ENCODE measurements around the gene SPEF1.
"Not testable (repeated sequence)": the region's sequence is repeated elsewhere in the genome, so short reads cannot be mapped to it uniquely, and the experiment has no call there.

The SPEF1 gene

DNA sequence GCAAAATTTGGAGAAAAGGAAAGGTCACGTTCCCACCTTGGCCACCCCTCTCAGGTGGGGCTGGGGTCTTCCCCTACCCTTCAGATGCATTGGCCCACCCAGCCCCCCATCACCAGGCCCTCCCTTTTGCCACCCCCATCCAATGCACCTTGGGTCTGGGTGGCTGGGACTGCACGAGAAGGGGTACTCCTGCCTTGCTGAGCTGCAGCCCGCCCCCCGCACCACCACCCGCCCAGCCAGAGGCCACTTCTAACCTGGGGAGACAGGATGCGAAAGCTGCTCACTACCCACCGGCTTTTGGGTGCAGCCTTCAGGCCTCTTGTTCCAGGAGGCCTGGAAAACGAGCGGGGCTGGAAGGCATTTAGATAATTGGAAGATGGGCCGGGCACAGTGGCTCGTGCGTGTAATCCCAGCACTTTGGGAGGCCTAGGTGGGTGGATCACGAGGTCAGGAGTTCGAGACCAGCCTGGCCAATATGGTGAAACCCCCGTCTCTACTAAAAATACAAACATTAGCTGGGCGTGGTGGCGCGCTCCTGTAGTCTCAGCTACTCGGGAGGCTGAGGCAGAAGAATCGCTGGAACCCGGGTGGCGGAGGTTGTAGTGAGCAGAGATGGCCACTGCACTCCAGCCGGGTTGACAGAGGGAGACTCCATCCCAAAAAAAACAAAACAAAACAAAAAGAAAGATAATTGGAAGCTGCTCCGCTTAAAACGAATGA lies 13.6 kb upstream of the SPEF1 start:
- no peak for FAIRE-seq
- TF ChIP-seq POU2F2 (IDR thresholded peaks at IDR 0.05; ENCODE audit: low read depth, low read length), result no peak
- TF ChIP-seq TAF1 (IDR thresholded peaks at IDR 0.05; ENCODE audit: low read depth, low read length), result no peak
- no peak for TF ChIP-seq PAX5 (IDR thresholded peaks at IDR 0.05; ENCODE audit: insufficient read depth, low read length, severe bottlenecking)
- no peak for TF ChIP-seq SPI1 (IDR thresholded peaks at IDR 0.05; ENCODE audit: low read depth, low read length)
- no peak for TF ChIP-seq POLR2AphosphoS5 (IDR thresholded peaks at IDR 0.05; ENCODE audit: low read depth, low read length)
- no peak for TF ChIP-seq POLR2A (IDR thresholded peaks at IDR 0.05; ENCODE audit: low read depth, low read length)
- no peak for DNase-seq (ENCODE audit: insufficient read length, low spot score)

- FAIRE-seq; DNase-seq (ENCODE audit: insufficient read length, low spot score): not testable (repeated sequence)
Observed at GRCh38 chr20:3794168-3794567, 12.9 kb upstream of the SPEF1 start.

DNA sequence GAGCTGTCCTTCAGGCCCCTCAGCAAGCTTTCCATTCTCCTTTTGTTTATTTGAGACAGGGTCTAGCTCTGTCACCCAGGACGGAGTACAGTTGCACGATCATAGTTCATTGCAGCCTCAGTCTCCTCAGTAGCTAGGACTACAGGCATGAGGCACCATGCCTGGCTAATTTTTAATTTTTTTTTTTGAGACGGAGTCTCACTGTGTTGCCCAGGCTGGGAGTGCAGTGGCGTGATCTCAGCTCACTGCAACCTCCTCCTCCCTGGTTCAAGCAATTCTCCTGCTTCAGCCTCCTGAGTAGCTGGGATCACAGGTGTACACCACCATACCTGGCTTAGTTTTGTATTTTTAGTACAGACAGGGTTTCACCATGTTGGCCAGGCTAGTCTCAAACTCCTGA lies 8.0 kb upstream of the SPEF1 start:
- FAIRE-seq; DNase-seq (ENCODE audit: insufficient read length, low spot score): not testable (repeated sequence)

GRCh38 chr20:3788685-3789155 lies 7.5 kb upstream of the SPEF1 start:
- DNase-seq (ENCODE audit: insufficient read length, low spot score) (no peak), FAIRE-seq (no peak)
- no peak for TF ChIP-seq TAF1 (IDR thresholded peaks at IDR 0.05; ENCODE audit: low read depth, low read length)
- no peak for TF ChIP-seq PAX5 (IDR thresholded peaks at IDR 0.05; ENCODE audit: insufficient read depth, low read length, severe bottlenecking)
- no peak for TF ChIP-seq POLR2A (IDR thresholded peaks at IDR 0.05; ENCODE audit: low read depth, low read length)
- TF ChIP-seq SPI1 (IDR thresholded peaks at IDR 0.05; ENCODE audit: low read depth, low read length), result no peak
- TF ChIP-seq POU2F2 (IDR thresholded peaks at IDR 0.05; ENCODE audit: low read depth, low read length), result no peak
- TF ChIP-seq POLR2AphosphoS5 (IDR thresholded peaks at IDR 0.05; ENCODE audit: low read depth, low read length), result no peak

- FAIRE-seq (no peak), DNase-seq (ENCODE audit: insufficient read length, low spot score) (no peak)
- TF ChIP-seq POLR2A (IDR thresholded peaks at IDR 0.05; ENCODE audit: low read depth, low read length) (no peak), POLR2AphosphoS5 (IDR thresholded peaks at IDR 0.05; ENCODE audit: low read depth, low read length) (no peak), TAF1 (IDR thresholded peaks at IDR 0.05; ENCODE audit: low read depth, low read length) (no peak), SPI1 (IDR thresholded peaks at IDR 0.05; ENCODE audit: low read depth, low read length) (no peak), POU2F2 (IDR thresholded peaks at IDR 0.05; ENCODE audit: low read depth, low read length) (no peak), PAX5 (IDR thresholded peaks at IDR 0.05; ENCODE audit: insufficient read depth, low read length, severe bottlenecking) (no peak)
Observed at GRCh38 chr20:3787324-3788014, 6.2 kb upstream of the SPEF1 start.

DNA sequence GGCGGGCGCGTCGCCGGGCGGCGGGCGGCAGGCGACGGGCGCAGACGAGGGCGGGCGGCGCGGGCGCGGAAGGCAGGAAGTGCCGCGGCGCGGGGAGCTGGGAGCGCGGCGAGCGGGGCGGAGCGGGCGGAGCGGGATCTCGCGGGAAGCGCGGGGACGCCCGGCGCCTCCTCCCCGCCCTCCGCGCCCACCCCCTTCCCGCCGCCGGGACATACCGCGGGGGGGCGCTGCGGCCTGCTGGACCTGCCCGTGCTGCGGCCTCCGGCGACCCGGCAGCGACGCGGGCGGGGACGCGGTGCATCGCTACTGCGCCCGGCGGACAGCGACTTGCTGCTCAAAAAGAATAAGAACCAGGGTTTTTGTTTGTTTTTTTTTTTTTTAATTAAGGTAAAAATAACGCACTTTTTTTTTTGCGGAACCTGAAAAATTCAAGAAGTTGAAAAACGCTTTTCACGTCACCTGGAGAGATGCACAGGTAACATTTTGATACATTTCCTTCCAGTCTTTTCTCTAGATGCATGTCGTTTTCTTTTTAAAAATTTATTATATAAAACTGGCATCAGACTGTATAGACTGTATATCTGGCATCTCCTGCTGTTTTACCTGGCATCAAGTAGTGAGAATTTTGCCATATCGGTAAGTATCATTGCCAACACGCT lies 5.5 kb upstream of the SPEF1 start, which contains the start of gene CENPB:
Gene CENPB (minus strand): TSS at position 76 of the 659 bp plus-strand sequence. CDS start 257 bp downstream, outside the sequence.
- TF ChIP-seq TAF1 (IDR thresholded peaks at IDR 0.05; ENCODE audit: low read depth, low read length) (no peak), POLR2AphosphoS5 (IDR thresholded peaks at IDR 0.05; ENCODE audit: low read depth, low read length) (no peak), POU2F2 (IDR thresholded peaks at IDR 0.05; ENCODE audit: low read depth, low read length) (no peak)
- FAIRE-seq (peak; percentile 97), DNase-seq (ENCODE audit: insufficient read length, low spot score) (peak; percentile 95)

DNA sequence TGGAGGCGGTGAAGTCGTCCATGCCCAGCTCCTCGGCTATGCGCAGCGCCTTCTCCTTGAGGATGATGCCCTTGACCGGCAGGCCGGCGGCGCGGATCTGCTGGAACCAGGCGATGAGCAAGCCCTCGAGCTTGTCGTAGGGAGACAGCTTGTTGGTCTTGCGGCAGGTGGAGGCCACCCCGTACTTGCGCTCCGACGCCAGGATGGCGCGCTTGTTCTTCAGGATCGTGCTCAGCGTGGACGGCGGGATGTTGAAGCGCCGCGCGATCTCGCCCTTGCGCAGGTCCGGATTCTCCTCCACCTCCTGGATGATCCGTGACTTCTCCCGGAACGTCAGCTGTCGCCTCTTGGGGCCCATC lies 4.9 kb upstream of the SPEF1 start:
- DNase-seq (ENCODE audit: insufficient read length, low spot score) (no peak), FAIRE-seq (peak; percentile 90)
- no peak for TF ChIP-seq PAX5 (IDR thresholded peaks at IDR 0.05; ENCODE audit: insufficient read depth, low read length, severe bottlenecking)
- no peak for TF ChIP-seq POU2F2 (IDR thresholded peaks at IDR 0.05; ENCODE audit: low read depth, low read length)
- no peak for TF ChIP-seq SPI1 (IDR thresholded peaks at IDR 0.05; ENCODE audit: low read depth, low read length)
- TF ChIP-seq POLR2AphosphoS5 (IDR thresholded peaks at IDR 0.05; ENCODE audit: low read depth, low read length), result no peak
- TF ChIP-seq TAF1 (IDR thresholded peaks at IDR 0.05; ENCODE audit: low read depth, low read length), result no peak
- no peak for TF ChIP-seq POLR2A (IDR thresholded peaks at IDR 0.05; ENCODE audit: low read depth, low read length)

DNA sequence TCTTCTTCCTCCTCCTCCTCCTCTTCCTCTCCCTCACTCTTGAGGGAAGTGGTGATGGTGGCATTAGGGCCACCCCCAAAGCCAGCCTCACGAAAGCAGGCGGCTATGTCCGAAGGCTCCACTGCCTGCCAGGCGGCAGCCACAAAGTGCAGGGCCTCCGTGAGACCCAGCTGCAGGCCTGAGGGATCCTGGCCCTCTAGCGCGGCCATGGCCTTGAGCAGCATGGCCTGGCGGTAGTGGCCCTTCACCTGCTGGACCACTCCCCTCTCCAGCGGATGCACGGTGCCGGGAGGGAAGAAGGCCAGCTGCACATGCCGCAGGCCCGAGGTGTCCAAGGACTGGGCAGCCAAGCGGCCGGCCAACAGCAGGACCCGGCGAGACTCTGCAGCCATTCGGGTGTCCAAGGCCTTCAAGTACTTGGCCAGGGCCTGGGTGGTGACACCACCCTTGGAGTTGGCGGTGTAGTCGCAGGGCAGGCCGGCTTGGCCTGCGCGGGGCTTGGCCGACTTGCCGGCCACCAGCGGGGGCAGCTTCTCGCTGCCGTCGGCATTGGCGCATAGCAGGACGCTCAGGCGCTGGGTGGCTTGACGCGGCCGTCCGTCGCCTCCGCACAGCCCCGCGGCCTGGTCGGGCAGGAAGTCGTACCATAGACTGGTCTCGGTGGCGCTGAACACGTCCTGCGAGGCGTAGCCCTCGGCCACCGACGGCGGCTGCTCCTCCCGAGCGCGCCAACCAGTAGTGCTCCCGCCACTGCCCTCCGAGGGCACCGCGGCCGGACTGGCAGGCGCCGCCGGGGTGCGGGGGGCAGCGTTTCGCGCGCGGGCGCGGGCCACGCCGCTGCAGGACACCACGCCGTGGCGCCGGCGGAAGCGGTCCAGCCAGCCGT lies 4.2 kb upstream of the SPEF1 start:
- no peak for DNase-seq (ENCODE audit: insufficient read length, low spot score)
- TF ChIP-seq TAF1 (IDR thresholded peaks at IDR 0.05; ENCODE audit: low read depth, low read length) (no peak), POU2F2 (IDR thresholded peaks at IDR 0.05; ENCODE audit: low read depth, low read length) (no peak), SPI1 (IDR thresholded peaks at IDR 0.05; ENCODE audit: low read depth, low read length) (no peak), PAX5 (IDR thresholded peaks at IDR 0.05; ENCODE audit: insufficient read depth, low read length, severe bottlenecking) (no peak), POLR2AphosphoS5 (IDR thresholded peaks at IDR 0.05; ENCODE audit: low read depth, low read length) (no peak), POLR2A (IDR thresholded peaks at IDR 0.05; ENCODE audit: low read depth, low read length) (no peak)
- FAIRE-seq, result peak; percentile 28

DNA sequence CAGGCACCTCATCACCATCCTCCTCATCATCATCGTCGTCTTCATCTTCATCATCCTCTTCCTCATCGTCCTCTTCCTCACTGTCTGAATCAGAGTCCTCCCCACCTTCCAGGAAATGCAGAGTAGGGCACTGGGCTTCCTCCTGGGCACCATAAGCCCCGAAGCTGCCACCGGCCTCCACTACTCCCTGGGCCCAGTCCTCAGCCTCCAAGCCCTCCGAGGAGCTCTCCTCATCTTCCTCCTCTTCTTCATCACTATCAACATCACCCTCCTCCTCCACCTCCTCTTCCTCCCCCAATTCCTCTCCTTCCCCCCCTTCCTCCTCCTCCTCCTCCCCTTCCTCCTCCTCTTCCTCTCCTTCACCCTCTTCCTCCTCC lies 3.6 kb upstream of the SPEF1 start:
- TF ChIP-seq PAX5 (IDR thresholded peaks at IDR 0.05; ENCODE audit: insufficient read depth, low read length, severe bottlenecking), result no peak
- no peak for TF ChIP-seq SPI1 (IDR thresholded peaks at IDR 0.05; ENCODE audit: low read depth, low read length)
- TF ChIP-seq POU2F2 (IDR thresholded peaks at IDR 0.05; ENCODE audit: low read depth, low read length), result no peak
- TF ChIP-seq TAF1 (IDR thresholded peaks at IDR 0.05; ENCODE audit: low read depth, low read length), result no peak
- TF ChIP-seq POLR2AphosphoS5 (IDR thresholded peaks at IDR 0.05; ENCODE audit: low read depth, low read length), result no peak
- TF ChIP-seq POLR2A (IDR thresholded peaks at IDR 0.05; ENCODE audit: low read depth, low read length), result no peak
- DNase-seq (ENCODE audit: insufficient read length, low spot score) (no peak), FAIRE-seq (no peak)
